HG03378 (cell line): Measurements from ENCODE around the gene SLITRK4.

Source experiments
- ATAC-seq: cut with Tn5 transposase; IDR thresholded peaks from one replicate; pipeline ENCODE4 v1.9.1; 2021; ENCODE audit warnings: mild to moderate bottlenecking, moderate library complexity; ENCODE audit not compliant: unreplicated experiment

The SLITRK4 gene, protein sequence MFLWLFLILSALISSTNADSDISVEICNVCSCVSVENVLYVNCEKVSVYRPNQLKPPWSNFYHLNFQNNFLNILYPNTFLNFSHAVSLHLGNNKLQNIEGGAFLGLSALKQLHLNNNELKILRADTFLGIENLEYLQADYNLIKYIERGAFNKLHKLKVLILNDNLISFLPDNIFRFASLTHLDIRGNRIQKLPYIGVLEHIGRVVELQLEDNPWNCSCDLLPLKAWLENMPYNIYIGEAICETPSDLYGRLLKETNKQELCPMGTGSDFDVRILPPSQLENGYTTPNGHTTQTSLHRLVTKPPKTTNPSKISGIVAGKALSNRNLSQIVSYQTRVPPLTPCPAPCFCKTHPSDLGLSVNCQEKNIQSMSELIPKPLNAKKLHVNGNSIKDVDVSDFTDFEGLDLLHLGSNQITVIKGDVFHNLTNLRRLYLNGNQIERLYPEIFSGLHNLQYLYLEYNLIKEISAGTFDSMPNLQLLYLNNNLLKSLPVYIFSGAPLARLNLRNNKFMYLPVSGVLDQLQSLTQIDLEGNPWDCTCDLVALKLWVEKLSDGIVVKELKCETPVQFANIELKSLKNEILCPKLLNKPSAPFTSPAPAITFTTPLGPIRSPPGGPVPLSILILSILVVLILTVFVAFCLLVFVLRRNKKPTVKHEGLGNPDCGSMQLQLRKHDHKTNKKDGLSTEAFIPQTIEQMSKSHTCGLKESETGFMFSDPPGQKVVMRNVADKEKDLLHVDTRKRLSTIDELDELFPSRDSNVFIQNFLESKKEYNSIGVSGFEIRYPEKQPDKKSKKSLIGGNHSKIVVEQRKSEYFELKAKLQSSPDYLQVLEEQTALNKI

DNA sequence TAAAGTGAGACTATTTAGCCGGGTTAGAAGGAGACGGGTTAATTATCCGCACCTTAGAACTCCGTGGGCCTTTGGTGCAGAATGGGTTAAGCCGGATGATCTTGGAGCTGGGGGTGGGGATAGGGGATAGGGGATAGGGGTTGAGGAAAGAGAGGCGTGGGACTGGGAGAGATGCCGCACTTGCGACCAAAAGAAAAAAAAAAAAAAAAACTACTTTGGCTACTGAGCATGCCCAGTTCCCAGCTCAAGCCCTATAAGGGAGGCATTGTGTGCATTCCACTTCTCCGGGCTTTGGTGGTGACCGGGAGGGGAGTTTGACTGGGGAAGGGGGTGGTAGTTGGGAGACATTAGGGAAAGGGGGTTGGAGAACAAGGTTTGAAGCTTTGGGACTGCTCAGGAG lies at the start of gene SLITRK4:
SLITRK4 (minus strand) TSS at position 187 of the 400 bp plus-strand sequence. CDS start 4,993 bp downstream, outside the sequence.
- ATAC-seq, result no peak

DNA sequence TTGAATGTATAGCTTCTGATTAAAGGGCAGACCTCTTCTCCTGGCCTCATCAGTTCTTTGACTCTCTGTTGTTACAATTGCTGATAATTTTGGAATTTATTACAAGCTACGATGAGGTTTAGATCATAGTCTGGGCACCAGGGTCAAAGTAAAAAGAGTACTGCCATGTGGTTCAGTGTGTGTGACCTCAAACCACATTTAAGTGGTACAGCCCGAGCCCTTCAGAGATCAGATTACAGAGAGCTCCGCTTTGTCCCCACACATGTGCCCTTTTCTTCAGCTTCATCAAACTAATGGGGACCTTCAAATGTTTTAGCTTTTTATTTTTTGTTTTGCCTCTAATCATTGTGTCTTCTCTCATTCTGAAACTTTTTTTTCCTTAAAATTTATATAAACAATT lies 47.6 kb upstream of the SLITRK4 start:
- no peak for ATAC-seq

DNA sequence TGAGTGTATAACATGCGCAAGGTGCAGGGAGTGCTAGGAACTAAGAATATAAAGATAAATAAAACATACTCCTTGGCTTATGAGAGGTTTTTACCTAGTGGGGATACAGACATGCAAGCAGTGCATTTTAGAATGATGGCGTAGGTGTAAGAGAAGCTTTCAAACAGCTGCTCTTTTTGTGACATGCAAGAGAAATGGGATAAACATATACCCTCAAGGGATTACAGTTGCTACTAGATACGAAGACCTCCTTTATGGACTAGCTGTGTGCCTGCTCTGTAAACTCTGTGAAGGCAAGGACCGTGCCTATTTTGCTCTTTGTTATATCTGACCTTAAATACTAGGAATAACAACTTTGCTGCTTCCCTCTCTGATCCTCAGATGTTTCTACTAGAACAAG lies 39.0 kb upstream of the SLITRK4 start:
- ATAC-seq, result no peak

DNA sequence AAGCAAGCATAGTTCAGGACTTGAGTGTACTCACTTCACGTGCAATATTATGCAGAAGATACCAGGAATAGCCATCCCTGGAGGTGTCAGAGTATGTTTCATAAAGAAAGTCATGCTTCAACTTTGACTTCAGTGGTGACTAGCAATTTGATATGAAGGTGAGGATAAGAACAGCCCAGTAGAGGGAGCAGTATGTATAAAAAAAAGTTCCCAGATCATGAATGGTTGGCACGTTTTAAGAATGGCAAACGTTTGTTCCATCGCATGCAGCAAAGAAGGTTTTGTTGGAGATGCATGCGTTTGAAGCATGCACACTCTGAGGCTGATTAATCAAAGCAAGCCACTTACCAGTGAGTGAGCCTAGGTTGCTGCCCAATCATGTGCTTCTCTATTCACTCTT lies 33.5 kb upstream of the SLITRK4 start:
- ATAC-seq, result no peak

DNA sequence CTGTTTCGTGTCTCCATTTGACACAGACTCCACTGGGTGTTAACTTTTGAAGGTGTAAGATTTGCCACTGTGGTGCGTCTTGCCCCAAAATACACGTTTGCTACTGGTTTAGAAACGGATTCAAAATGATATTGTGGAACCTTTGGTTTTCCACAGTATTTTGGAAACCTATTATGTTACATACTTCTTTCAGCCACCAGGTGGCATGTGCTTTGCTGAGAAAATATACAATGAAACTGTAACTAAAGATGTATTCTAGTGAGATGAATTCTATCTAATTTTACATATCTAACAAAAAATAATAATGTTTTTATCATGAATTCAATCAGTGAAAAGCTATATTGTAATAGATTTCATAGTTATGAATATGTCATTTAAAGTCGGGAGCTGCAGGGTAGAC lies 28.4 kb upstream of the SLITRK4 start:
- no peak for ATAC-seq

DNA sequence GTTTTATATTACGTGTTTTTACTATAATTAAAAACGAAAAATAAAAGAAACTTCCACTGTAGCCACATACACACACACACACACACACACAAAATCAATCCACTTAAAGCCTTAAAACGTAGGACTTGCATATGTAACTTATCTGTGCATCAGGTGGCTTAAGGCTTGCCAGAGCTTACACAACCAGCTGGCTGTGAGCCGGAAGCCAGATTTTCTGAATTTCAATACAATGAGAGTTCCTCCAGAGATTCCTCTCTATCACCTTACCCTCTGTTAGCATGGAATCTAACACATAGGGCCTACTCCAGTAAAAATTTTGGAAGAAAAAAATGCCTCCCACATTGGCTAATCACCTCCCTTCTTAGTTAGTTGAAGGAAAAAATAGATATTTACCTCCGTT lies 27.9 kb upstream of the SLITRK4 start:
- ATAC-seq, result no peak

DNA sequence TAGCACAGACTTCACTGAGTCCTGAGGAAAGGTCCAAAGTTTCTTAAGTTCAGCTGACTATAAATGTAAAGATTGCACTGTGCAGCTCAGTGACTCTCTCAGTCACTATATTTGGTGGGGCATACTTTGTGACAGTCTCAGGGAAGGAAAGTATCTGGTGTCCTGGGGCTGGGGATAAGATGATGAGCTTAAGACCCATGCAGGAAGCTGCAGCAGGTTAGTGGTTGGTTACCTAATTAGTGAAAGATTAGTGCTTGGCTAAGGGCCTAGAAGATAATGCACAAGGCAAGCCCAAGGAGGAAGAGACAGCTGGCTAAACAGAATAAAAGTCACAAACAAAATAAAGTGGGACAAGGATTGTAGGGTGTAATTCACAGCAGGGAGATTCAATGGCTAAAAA lies 25.4 kb upstream of the SLITRK4 start:
- ATAC-seq, result no peak

DNA sequence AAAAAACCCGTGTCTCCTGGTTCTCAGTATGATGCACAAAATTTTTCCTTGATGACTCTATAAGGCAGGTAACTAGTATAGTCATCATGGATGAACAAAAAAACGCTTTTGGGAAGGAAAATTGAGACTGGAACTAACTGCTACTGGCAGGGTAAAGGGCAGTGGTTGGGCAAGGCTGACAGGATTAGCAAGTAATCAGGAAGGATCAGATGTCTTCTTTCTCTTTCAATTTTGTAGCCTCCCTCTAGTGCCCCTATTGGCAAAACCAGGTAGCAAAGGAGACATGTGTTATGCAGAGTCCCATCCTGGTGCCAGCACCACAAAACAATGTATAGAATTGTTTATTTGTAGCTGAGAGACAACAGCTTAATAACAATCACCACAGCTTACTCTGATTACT lies 12.8 kb upstream of the SLITRK4 start:
- ATAC-seq, result peak; percentile 70

DNA sequence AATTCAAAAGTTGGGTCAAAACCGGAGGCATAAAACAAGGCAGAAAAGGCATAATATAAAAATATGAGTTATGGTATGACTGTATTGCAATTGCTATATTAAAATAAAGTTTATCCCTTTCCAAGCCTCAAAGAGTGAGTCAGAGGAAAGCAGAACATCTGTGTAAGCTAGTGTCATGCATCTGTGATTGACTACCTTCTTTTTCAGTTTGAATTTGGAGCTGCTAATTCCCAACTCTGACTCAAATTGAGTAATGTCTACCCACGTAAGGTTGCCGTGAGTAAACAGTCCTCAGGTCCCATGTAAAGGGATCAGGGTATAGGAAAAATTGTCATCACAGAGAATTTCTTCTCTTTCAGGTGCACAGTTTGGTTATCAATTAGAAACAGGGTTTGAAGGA lies 6.5 kb upstream of the SLITRK4 start:
- no peak for ATAC-seq

DNA sequence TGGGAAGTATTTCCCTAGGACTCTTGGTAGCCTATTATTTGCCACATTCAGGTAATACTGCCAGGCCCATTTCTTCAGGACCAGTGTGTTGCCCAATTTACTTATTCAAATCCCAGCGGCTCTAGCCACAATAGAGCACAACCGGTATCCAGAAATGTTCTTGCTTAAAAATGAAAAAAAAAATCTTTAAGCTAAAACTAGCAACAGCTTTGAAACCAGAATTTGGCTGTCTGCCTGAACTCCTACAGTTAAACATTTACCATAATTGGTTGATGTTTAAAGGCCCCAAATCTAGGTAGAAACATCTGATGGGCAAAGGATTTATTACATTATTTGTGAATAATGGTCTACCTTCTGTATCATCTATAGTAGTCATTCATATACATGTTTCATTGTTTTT lies 930 bp upstream of the SLITRK4 start:
- ATAC-seq, result no peak

DNA sequence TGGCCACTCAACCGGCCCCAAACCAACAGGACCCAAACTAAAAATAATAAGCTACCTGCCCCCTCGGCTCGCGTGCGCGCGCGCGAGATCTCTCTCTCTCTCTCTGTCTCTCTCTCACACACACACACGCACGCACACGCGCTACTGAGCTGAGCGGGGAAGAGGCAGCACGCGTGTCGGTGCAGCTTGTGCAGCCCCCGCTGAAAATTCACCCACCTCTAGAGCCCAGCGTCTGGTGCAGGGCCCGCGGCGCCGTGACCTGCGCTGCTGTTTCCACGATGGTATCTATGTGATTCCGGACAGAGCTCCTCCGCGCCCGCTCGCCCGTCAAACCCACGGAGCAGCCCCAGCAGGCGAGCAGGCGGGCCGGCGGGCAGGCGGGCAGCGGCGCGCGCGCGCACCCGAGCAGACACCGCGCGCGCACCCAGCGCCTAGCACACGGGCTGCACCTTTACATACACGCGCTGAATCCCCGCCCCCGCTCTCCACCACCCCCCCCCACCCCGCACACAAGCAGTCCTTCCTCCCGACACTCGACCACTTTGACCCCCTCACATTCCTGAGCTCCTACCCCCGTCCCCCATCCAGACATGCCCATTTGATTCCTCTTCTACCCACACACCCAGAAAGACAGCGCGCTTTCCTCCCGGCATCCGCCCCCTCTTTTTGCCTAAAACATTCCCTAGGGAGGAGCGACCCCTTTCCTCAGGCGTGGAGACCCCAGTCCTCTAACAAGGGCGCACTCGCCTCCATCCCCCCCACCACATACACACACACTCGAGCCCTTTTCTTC lies 1.0 kb downstream of the SLITRK4 start:
- no peak for ATAC-seq

DNA sequence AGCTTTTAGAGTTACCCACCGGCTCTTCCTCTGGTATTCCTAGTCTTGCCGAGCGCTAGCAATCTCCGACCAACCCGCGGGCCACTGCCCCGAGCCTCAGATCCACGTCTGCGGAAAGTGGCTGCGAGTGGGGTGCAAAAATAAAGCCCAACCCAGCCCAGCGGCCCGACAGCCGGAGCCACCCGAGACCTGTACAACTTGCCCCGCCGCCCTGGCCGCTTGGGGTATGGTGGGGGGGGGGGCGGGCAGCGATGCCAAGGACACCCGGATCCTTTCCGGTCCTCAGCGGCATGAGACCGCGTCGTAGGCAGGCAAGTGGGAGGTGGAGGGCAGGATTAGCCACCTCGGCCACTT lies 1.6 kb downstream of the SLITRK4 start:
- ATAC-seq, result no peak

DNA sequence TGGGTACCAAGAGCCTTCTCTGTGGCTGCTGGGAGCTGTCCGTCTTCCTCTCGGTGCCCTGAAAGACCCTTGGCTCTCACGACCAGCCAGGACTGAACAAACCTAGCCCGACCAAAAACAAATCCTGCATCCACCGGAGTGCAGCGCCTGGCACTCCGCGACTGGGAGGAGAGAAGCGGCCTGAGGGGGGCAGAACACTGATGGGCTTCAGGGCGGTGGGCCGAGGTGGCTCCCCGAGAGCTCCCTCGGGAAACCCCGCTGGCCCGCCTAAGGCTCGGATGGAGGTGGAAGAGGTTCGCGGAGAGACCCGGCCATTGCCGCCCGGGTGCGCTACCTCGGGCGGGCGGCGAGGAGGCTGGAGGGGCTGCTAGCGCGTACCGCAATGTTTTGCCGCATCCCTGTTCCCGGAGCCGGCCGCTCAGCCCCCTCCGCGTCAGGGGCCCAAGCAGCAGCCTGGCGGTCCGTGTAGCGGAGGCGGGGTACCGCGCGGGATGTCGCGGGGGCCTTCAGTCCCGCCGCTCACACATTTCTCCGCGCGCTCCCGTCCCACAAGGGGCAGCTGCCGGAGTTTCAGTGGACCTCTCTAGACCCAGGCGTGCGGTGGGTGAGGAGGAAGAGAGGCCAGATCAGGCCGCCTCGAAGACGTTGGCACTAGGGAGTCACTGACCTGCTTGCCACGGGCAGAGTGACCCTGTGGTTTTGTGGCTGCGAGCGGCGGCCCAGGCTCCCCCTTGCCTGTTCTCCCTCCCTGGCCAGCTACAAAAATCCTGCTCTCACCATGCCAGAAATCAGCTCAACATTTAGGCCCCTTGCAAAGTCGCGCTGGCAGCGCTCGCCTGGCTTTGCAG lies 2.2 kb downstream of the SLITRK4 start:
- no peak for ATAC-seq

DNA sequence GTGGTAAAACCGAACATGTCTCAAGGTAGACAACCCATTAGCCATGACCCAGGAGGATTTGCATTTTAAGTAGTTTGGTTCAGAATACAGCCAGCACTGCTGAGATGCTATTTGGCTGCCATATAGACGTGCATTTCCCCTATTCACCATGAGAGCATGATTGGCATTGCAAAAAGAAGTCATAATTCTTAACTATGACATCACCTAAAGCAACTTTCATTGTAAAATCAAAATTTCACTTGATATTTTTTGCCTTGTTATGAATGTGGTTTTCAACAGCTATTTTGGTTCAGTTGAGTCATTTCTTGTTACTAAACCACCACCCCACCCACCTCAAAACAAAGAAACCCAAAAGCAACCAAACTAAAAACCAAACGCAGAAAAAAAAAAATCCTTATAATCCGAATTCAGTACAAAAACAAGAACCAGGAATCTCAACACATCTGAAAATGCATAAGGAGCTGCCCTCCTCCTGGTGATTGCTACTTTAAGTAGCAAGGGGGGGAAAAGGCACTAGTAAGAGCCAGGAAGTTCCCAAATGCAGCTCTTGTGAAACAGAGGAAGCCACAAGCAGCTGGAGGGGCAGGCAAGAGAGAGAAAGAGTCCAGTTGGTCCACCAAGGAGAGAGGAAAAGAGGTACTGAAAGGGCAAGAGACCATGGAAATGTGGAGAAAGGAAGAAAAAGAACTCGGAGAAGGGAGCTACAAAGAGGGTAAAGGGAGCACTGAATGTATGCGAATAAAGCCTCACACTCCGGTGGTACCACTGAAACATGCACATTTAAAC lies 3.1 kb downstream of the SLITRK4 start:
- no peak for ATAC-seq

DNA sequence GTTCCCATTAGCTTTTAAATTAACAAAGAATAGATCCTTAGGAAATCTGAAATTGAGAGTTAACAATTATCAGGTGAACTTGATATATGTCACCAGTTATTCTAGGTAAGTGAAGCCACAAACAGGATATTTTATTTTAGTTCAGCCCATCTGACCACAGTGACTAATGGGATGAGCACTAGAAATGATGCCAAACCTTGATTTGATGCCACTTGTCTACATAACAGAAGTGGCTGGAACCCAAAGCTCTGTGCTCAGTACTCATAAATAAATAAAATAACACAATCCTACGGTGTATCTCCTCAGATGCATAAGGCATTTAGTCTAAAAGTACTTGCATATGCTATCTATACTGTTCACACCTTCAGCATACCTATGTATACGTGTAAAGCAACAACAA lies 12.2 kb downstream of the SLITRK4 start:
- no peak for ATAC-seq

DNA sequence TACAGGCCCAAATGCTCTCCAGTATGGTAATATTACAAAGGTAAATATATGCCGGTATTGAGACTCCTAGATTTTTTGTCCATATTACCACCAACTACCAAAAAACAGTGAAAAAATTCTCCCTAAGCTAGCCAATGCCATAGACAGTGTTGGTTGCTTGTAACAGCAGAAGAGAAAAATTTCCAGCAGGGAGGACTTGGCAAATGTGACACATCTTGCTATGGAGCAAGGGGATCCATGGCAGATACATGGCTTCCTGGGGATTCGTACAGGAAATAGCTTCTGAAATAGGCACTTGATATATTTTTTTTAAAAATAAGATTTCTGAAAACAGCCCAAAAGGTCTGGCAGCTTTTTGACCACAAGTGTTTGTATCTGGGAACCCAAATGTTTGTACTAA lies 14.6 kb downstream of the SLITRK4 start:
- no peak for ATAC-seq

DNA sequence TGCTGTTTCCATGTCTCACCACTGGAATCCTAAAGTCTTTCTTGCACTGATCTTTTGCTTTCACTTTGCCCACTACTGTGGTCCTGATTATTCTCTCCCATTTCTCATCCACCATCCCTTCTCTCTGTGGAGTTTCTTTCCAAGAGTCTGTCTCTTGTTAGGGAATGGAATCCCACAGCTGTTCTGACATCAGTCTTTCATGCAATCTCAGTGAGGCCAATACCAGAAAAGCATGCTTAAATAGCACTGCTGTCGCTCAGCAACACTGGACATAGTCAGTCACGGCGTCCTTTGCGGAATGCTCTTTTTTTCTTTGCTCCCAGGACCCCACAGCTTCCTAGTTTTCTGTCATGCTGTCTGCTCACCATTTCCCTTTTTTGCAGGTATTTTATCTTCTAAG lies 20.1 kb downstream of the SLITRK4 start:
- ATAC-seq, result no peak

DNA sequence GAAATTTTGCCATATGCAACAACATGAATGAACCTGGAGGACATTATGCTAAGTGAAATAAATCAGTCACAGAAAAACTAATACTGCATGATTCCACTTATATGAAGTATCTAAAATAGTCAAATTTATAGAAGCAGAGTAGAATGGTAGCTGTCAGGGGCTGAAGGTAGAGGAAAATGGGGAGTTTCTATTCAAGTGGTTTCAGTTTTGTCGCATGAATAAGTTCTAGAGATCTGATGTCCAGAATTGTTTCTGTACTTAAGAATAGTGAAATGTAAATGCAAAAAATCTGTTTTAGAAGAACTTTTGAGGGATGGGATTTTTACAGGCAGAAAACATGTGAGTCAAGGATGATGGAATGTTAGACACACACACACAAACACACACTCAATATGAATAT lies 34.1 kb downstream of the SLITRK4 start:
- ATAC-seq, result no peak

DNA sequence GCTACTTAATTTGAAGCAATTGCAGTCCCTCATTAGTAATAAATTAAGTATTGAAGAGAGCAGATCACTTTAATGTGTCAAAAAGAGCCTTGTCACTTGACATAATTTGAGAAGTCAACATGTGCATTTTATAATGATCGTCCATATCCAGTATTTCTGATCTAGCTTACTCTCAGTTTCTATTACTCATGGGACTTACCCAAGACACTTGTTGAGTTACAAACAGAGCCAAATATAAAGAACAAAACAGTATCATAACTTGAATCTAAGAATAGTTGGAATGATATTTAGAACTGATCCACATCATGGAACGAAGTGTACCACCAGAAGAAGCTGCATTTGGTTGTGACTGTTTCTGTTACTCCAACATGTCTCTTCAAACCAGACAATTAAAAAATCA lies 54.7 kb downstream of the SLITRK4 start:
- ATAC-seq, result no peak

DNA sequence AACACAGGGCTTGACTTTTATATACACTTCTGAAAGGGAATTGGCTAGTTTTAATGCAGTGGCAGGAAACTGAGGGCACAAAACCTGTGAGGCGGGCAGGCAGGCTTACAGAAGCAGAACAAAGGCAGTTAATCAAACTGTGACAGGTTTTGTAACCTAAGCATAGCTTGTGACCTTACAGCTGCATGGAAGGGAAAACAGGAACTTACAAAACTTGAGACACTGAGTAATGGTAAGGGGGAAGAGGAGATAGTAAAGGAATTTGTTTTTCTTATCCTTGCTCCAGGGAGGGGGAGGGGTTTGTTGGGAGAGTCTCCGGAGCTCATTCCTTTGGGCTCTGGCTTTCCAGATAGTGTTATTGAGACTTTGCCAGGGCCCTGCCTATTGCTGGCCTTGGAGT lies 55.6 kb downstream of the SLITRK4 start:
- ATAC-seq, result no peak
